SIG-M5 treated with dmso at 0.1 percent for 504 hours (cell line): ENCODE results near the gene UNKL.

ENCODE experiments used
- DNase-seq: peaks from one replicate; lab custom pipeline; 2025; ENCODE audit not compliant: unreplicated experiment; lab: John Stamatoyannopoulos, UW

UNKL gene

GRCh38 chr16:1378804-1379303 is 35.6 kb downstream of the UNKL start:
- peak; percentile 64 for DNase-seq

- DNase-seq: no peak
These were observed 36.3 kb downstream of the UNKL start for GRCh38 chr16:1378087-1378803.

GRCh38 chr16:1377406-1378010 is 37.0 kb downstream of the UNKL start:
- no peak for DNase-seq

GRCh38 chr16:1375741-1376410 is 38.6 kb downstream of the UNKL start:
- DNase-seq: no peak

- no peak for DNase-seq
These were observed 39.2 kb downstream of the UNKL start for GRCh38 chr16:1375298-1375640.

- no peak for DNase-seq
These were observed 39.8 kb downstream of the UNKL start for GRCh38 chr16:1374418-1375297.

GRCh38 chr16:1372292-1372950 is 42.1 kb downstream of the UNKL start:
- no peak for DNase-seq

GRCh38 chr16:1371054-1371978 is 43.2 kb downstream of the UNKL start:
- DNase-seq: no peak

GRCh38 chr16:1367486-1368174 is 46.9 kb downstream of the UNKL start:
- DNase-seq: no peak

GRCh38 chr16:1366712-1367299 is 47.7 kb downstream of the UNKL start:
- DNase-seq: no peak

GRCh38 chr16:1366060-1366711 is 48.3 kb downstream of the UNKL start:
- no peak for DNase-seq

- DNase-seq: no peak
These were observed 50.0 kb downstream of the UNKL start for GRCh38 chr16:1364510-1364909.

GRCh38 chr16:1363501-1364041 is 50.9 kb downstream of the UNKL start:
- peak; percentile 39 for DNase-seq

GRCh38 chr16:1362807-1363206 is 51.7 kb downstream of the UNKL start:
- DNase-seq: no peak

GRCh38 chr16:1361685-1362360 is 52.7 kb downstream of the UNKL start:
- no peak for DNase-seq

GRCh38 chr16:1357906-1358566 is 56.5 kb downstream of the UNKL start:
- DNase-seq: no peak
